ENCODE data around the gene MATN4. TPM values are rescaled to one million over a fixed set of nuclear protein-coding genes. Genes with fewer than 3 reads are reported as not detected.

MATN4 gene
- total RNA-seq, 4 donors from 2014 or later: not detected

DNA sequence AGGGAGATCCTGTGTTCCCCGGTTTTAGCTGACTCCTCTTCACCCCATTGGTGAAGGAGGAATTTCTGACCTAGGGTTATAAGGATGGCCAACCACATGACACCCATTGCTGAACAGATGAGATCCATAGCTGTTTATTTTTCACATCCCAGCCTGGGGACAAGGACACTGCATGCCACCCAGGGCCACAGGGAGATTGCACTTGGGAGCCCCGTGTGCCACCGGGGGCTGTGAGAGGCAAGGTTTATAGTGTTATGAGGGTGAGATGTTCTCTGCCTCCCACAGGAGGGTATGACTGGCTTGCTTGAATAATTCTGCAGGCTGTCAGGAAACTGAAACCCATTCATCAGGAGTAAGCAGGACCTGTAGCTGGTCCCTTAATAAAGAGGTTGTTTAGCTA, 39.0 kb downstream of the MATN4 start:
- Histone ChIP-seq H3K9me3 (no peaks in the 10 kb centered on the region), H3K27ac (no peak overlapping the region), H3K4me1 (no peaks in the 10 kb centered on the region), H3K36me3 (no peaks in the 10 kb centered on the region), H3K27me3 (peaks cover 0 to 4% (median 0%) of the 10 kb centered on the region in 3 donors), H3K4me3 (no peak overlapping the region)
- in situ Hi-C loops (cut with MboI; ENCODE audit: low sequenced_read_pairs in 4 of 4) (no loop called here), intact Hi-C loops (cut with DNase I; ENCODE audit: low total_unique reads) (no loop called here)
- no peak for DNase-seq
- TF ChIP-seq POLR2A (IDR thresholded peaks at IDR 0.05): no peak
- TF ChIP-seq, protein P1, sequence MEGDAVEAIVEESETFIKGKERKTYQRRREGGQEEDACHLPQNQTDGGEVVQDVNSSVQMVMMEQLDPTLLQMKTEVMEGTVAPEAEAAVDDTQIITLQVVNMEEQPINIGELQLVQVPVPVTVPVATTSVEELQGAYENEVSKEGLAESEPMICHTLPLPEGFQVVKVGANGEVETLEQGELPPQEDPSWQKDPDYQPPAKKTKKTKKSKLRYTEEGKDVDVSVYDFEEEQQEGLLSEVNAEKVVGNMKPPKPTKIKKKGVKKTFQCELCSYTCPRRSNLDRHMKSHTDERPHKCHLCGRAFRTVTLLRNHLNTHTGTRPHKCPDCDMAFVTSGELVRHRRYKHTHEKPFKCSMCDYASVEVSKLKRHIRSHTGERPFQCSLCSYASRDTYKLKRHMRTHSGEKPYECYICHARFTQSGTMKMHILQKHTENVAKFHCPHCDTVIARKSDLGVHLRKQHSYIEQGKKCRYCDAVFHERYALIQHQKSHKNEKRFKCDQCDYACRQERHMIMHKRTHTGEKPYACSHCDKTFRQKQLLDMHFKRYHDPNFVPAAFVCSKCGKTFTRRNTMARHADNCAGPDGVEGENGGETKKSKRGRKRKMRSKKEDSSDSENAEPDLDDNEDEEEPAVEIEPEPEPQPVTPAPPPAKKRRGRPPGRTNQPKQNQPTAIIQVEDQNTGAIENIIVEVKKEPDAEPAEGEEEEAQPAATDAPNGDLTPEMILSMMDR (IDR thresholded peaks at IDR 0.05 in 4 of 5, conservative IDR thresholded peaks at IDR 0.05 in 1 of 5): no peak
- ATAC-seq: no peak

DNA sequence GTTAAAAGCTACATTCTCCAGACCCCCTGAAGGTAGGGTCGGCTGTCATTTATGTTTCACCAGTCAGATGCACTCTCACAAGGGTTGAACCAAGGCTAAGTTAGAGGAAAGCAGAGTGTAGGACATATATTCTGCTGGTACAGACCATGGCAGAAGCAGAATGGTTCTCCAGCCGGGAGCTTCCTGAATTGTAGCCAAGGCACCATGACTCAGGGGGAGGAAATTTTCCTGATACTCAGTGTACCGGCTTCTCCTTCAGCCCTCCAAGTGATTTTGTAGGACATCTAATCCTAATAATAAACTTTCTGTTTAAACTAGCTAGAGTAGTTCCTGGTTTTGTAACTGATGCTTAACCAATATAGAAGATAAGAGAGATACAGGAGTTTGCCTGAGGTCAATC, 39.6 kb downstream of the MATN4 start:
- H3K4me3 ChIP-seq: no peak overlapping the region
- no peaks in the 10 kb centered on the region for H3K36me3 ChIP-seq
- H3K9me3 ChIP-seq: no peaks in the 10 kb centered on the region
- intact Hi-C loops (cut with DNase I; ENCODE audit: low total_unique reads): no loop called here
- no peak for ATAC-seq
- TF ChIP-seq, protein P1 (IDR thresholded peaks at IDR 0.05 in 4 of 5, conservative IDR thresholded peaks at IDR 0.05 in 1 of 5): no peak
- no peak for TF ChIP-seq POLR2A (IDR thresholded peaks at IDR 0.05)
- peaks cover 0 to 4% (median 0%) of the 10 kb centered on the region in 3 donors for H3K27me3 ChIP-seq
- H3K27ac ChIP-seq: no peak overlapping the region
- no peaks in the 10 kb centered on the region for H3K4me1 ChIP-seq
- no peak for DNase-seq
- in situ Hi-C loops (cut with MboI; ENCODE audit: low sequenced_read_pairs in 4 of 4): no loop called here

DNA sequence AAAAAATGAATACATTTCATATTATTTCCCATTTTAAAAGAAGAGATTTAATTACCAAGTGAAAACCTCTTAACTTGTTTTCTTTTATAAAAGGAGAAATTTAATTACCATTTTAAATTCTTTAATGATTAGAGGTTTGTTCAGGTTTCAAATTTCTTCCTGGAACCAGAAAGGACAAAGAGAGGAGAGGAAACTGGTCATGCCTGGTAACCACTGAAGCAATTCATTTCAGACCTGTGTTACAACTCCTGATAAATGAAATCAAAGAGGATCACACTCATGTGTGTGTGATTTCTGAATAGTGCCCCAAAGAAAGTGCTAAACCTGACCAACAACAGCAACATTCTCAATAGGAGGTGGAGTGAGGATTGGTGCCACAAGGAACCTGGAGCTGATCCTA, 41.1 kb downstream of the MATN4 start:
- TF ChIP-seq, protein P1 (IDR thresholded peaks at IDR 0.05 in 4 of 5, conservative IDR thresholded peaks at IDR 0.05 in 1 of 5): no peak
- no peak for TF ChIP-seq POLR2A (IDR thresholded peaks at IDR 0.05)
- no peak overlapping the region for H3K4me3 ChIP-seq
- H3K9me3 ChIP-seq: no peaks in the 10 kb centered on the region
- in situ Hi-C loops (cut with MboI; ENCODE audit: low sequenced_read_pairs in 4 of 4): no loop called here
- no peaks in the 10 kb centered on the region for H3K4me1 ChIP-seq
- peaks cover 0 to 4% (median 0%) of the 10 kb centered on the region in 3 donors for H3K27me3 ChIP-seq
- H3K36me3 ChIP-seq: no peaks in the 10 kb centered on the region
- DNase-seq: no peak
- H3K27ac ChIP-seq: no peak overlapping the region
- intact Hi-C loops (cut with DNase I; ENCODE audit: low total_unique reads): no loop called here
- ATAC-seq: no peak

DNA sequence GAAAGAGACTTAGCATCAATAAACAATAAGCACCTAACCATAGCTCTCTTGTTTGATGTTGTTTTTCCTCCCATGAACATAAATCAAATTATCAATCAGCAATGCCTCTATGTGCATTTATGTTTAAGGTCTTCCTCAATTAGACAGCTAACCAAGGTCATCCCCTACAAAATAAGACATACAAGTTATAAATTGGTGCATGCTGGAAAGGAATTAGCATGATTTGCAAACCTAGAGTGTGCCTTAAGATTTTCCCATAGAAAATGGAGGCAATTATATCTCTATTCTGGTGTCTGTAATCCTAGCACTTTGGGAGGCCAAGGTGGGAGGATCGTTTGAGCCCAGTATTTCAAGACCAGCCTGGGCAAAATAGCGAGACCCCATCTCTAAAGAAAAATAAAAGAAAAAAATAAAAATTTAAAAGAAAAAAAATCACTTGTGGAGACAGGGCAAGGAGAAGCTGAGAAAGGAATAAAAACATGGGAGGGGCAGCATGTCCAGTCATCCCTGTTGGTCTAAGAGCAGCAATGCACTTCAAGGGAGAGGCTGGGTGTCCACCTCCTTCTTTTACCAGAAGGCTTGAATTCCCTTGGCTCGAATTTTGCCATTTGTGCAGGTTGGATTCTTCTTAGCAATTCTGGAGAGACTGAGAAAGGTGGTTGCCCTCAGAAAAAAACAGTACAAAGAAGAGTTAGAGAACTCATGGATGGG, 44.4 kb downstream of the MATN4 start:
- in situ Hi-C loops (cut with MboI; ENCODE audit: low sequenced_read_pairs in 4 of 4): no loop called here
- H3K27me3 ChIP-seq: peaks cover 0 to 3% (median 0%) of the 10 kb centered on the region in 3 donors
- H3K4me1 ChIP-seq: no peaks in the 10 kb centered on the region
- no peak overlapping the region for H3K27ac ChIP-seq
- H3K9me3 ChIP-seq: no peaks in the 10 kb centered on the region
- H3K36me3 ChIP-seq: no peaks in the 10 kb centered on the region
- intact Hi-C loops (cut with DNase I; ENCODE audit: low total_unique reads): no loop called here
- DNase-seq: no peak
- ATAC-seq: no peak
- H3K4me3 ChIP-seq: no peak overlapping the region
- TF ChIP-seq, protein P1 (IDR thresholded peaks at IDR 0.05 in 4 of 5, conservative IDR thresholded peaks at IDR 0.05 in 1 of 5): no peak
- no peak for TF ChIP-seq POLR2A (IDR thresholded peaks at IDR 0.05)
